NCI-H2196 (cell line): ENCODE measurements around the gene BST1.

Experiments used
- DNase-seq: peaks from one replicate; lab custom pipeline; 2025; ENCODE audit not compliant: unreplicated experiment; lab: John Stamatoyannopoulos, UW

BST1 gene

DNA sequence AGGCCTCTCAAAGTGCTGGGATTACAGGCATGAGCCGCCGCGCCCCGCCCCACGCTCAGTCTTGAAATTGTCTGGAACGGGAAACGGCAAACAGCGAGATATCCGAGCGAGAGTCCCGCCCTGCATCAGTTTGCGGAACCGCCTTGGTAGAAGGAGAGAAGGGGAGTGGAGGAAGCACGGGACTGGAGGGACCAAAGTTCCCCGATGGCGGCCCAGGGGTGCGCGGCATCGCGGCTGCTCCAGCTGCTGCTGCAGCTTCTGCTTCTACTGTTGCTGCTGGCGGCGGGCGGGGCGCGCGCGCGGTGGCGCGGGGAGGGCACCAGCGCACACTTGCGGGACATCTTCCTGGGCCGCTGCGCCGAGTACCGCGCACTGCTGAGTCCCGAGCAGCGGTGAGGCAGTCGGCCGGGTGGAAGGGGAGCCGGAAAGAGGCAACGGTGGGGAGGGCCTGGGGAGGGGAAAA, at the start of gene BST1:
TSS of gene BST1 (plus strand) at position 125 of the 463 bp plus-strand sequence. CDS start at position 205, 80 bp downstream.
- no peak for DNase-seq

GRCh38 chr4:15653420-15653819, 49.4 kb upstream of the BST1 start:
- DNase-seq, result no peak

- DNase-seq, result no peak
Measured at GRCh38 chr4:15653864-15654592, 48.8 kb upstream of the BST1 start.

- DNase-seq, result no peak
Measured at GRCh38 chr4:15654593-15655222, 48.2 kb upstream of the BST1 start.

GRCh38 chr4:15655223-15656037, 47.4 kb upstream of the BST1 start, which contains the start of gene FBXL5:
FBXL5 (minus strand) TSS chr4:15655357; CDS start chr4:15655287, 70 bp downstream.
- DNase-seq, result peak; percentile 89

- peak; percentile 40 for DNase-seq
Measured at GRCh38 chr4:15656038-15656470, 46.8 kb upstream of the BST1 start.

- DNase-seq, result no peak
Measured at GRCh38 chr4:15657366-15657765, 45.5 kb upstream of the BST1 start.

DNA sequence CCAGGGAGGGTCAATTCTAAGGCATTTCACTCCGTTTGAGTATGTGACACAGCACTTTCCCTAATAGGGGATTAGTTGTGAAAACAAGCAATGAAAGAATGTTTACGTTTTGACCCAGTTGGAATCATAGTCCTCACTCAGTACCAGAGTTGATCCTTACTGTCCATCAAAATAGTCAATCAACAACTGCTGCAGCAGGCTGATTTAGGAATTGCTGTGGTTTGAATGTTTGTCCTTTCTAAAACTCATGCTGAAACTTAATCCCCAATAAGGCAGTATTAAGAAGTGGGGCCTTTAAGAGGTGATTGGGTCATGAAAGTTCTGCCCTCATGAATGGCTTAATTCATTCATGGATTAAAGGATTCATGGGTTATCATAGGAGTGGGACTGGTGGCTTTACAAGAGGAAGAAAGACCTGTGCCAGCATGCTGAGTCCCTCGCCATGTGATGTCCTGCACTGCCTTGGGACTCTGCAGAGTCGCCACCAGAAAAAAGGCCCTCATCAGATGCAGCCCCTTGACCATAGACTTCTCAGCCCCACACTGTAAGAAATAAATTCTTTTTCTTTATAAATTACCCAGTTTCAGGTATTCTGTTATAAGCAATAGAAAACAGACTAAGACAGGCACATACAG, 44.6 kb upstream of the BST1 start:
- no peak for DNase-seq

GRCh38 chr4:15658781-15659180, 44.1 kb upstream of the BST1 start:
- DNase-seq, result no peak

GRCh38 chr4:15659768-15660570, 42.9 kb upstream of the BST1 start:
- DNase-seq, result no peak

DNA sequence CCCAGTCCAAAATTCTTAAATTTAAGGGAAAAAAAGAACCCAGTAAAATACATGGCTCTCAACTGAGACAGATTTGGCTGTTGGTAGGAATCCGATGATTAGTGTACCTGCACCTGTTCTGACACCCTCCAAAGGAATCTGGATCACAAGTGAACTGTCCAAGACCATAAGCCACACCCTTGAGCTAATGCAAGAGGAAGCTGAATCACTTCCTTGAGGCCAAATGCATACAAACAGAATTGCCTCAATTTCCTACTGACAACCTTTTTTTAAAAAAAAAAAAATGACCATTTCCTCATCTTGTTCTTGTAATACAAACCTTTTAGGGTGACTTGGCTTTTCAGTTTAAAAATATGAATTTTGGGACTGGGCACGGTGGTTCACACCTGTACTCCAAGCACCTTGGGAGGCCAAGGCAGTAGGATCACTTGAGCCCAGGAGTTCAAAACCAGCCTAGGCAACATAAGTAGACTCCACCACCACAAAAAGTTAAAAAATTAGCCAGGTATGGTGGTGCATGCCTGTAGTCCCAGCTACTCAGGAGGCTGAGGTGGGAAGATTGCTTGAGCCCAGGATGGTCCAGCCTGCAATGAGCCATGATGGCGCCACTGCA, 37.0 kb upstream of the BST1 start:
- no peak for DNase-seq

GRCh38 chr4:15667006-15667405, 35.9 kb upstream of the BST1 start:
- no peak for DNase-seq

DNA sequence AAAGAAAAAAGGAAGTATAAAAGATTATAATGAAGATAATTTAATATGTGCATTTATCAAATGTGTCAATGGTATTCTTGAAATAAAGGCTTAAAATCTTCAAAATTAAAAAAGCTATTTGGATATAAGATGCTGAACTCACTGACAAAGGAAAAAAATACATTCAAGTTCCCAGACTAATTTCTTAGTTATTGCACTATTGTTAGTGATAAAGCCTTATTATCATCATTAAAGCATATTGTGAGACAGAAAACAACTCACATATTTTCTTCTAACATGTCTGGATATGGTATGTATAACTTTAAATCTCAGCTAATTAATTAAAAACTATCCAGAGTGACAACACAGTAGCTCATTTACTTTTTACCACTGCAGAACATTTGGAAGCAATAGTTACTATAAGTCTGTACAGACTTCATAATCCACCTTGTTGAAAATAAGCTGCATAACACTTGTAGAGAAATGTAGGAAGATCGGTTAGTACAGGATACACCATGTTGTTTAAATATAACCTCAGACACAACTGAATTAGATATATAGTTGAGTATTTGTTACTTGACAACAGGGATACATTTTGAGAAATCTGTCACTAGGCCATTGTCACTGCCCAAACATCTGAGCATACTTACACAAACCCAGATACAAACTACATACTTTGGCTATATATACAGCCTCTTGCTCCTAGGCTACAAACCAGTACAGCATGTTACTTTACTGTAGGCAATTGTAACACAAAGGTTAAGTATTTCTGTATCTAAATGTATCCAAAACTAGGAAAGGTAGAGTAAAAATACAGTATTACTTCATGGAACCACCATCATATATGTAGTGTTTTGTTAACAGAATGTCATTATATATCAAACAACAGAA, 34.1 kb upstream of the BST1 start:
- no peak for DNase-seq

- no peak for DNase-seq
Measured at GRCh38 chr4:15670576-15670975, 32.3 kb upstream of the BST1 start.

DNA sequence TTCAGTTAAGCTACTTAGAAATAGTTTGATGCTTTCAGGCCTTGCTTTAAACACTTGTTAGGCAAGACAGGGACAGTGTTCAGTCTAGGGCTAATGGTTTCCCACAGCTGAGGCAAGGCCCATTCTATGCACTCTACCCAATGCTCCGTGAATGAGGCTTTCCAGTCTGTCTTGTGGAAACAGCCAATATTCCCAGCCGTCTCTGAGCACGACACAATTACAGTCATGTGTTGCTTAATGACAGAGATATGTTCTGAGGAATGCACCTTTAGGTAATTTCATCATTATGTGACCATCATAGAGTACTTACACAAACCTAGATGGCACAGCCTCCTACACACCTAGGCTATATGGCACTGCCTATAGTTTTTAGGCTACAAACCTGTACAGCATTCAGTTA, 30.8 kb upstream of the BST1 start:
- DNase-seq, result no peak

GRCh38 chr4:15673337-15673736, 29.5 kb upstream of the BST1 start:
- no peak for DNase-seq

DNA sequence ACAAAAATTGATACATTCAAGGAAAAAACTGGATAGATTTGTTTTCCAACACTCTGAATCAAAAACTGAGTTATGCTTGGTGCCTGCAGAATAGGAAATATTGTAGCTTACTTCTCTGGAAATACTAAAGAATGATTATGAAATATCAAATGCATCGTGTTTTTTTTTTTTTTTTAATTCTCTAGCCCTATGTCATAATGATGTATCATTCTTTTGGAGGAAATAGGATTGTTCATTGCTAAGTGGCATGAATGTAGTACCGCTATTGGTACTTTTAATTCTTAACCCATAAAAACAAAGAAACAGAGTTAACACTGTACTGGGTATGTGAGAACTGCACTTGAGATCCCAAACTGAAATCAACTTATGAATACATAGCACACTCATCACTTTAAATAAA, 28.8 kb upstream of the BST1 start:
- DNase-seq, result no peak

- no peak for DNase-seq
Measured at GRCh38 chr4:15674926-15675325, 27.9 kb upstream of the BST1 start.

- no peak for DNase-seq
Measured at GRCh38 chr4:15675356-15675755, 27.5 kb upstream of the BST1 start.
